ENCODE data around the gene PNMT. TPM values are rescaled to one million over a fixed set of nuclear protein-coding genes. Genes with fewer than 3 reads are reported as not detected.

Gene PNMT
- total RNA-seq, 1 donor, result not detected

- DNase-seq (ENCODE audit: low read depth), result no peak
- H3K4me3 ChIP-seq (ENCODE audit: low read depth, low read length), result no peak overlapping the region
- no peak for TF ChIP-seq CTCF (IDR thresholded peaks at IDR 0.05; ENCODE audit: insufficient read depth, low read length)
Measured at GRCh38 chr17:39660397-39661385, 7.6 kb upstream of the PNMT start.

GRCh38 chr17:39661744-39662541 lies 6.3 kb upstream of the PNMT start:
- no peak for TF ChIP-seq CTCF (IDR thresholded peaks at IDR 0.05; ENCODE audit: insufficient read depth, low read length)
- H3K4me3 ChIP-seq (ENCODE audit: low read depth, low read length), result no peak overlapping the region
- DNase-seq (ENCODE audit: low read depth), result no peak

- TF ChIP-seq CTCF (IDR thresholded peaks at IDR 0.05; ENCODE audit: insufficient read depth, low read length), result no peak
- no peak for DNase-seq (ENCODE audit: low read depth)
- H3K4me3 ChIP-seq (ENCODE audit: low read depth, low read length), result no peak overlapping the region
Measured at GRCh38 chr17:39662551-39663339, 5.5 kb upstream of the PNMT start.

GRCh38 chr17:39663340-39663687 lies 4.9 kb upstream of the PNMT start:
- DNase-seq (ENCODE audit: low read depth), result no peak
- no peak for TF ChIP-seq CTCF (IDR thresholded peaks at IDR 0.05; ENCODE audit: insufficient read depth, low read length)
- no peak overlapping the region for H3K4me3 ChIP-seq (ENCODE audit: low read depth, low read length)

GRCh38 chr17:39663688-39664580 lies 4.3 kb upstream of the PNMT start:
- H3K4me3 ChIP-seq (ENCODE audit: low read depth, low read length), result no peak overlapping the region
- no peak for TF ChIP-seq CTCF (IDR thresholded peaks at IDR 0.05; ENCODE audit: insufficient read depth, low read length)
- no peak for DNase-seq (ENCODE audit: low read depth)
